K562 (cell line): ENCODE data around the gene LITAF. TPM values are rescaled to one million over a fixed set of nuclear protein-coding genes. Genes with fewer than 3 reads are reported as not detected.

Experiments
- ATAC-seq: fragments of 200-7000 bp; cut with Tn5 transposase; 3 replicates; pipeline ENCODE4 v1.9.1; 2020; ENCODE audit warnings: moderate library complexity
- Bru-seq: library from RNA; stranded (reverse); fragments of 400-500 nt; gene quantifications from one replicate; lab custom pipeline; 2021; lab: Mats Ljungman, UMichigan
- BruChase-seq, 2 experiments: library from RNA; stranded (reverse); fragments of 400-500 nt; gene quantifications; one replicate each; lab custom pipeline; 2021; lab: Mats Ljungman, UMichigan
- BruUV-seq: library from RNA; stranded (reverse); fragments of 400-500 nt; replicated peaks from 2 replicates; lab custom pipeline; 2021; lab: Mats Ljungman, UMichigan
- CTCF ChIA-PET: fragments of 300-600 bp; formaldehyde crosslinking; extraction: SDS; loops from one replicate; lab custom pipeline; 2021; ENCODE audit warnings: low intra/inter-chr PET ratio; lab: Yijun Ruan, JAX
- POLR2A ChIA-PET: fragments of 300-600, 350-650 bp; sonication (Branson Sonifier 250); formaldehyde crosslinking; extraction: SDS; loops from one replicate; lab custom pipeline; 2021; ENCODE audit warnings: antibody characterized with exemption, inconsistent platforms; lab: Yijun Ruan, JAX
- DNase-seq, 4 experiments: peaks; one replicate each; pipeline versions ENCODE4 v3.0.0 to v3.0.0-alpha.2; 2011 to 2018; ENCODE audit warnings: low spot score in 3 of 4, mixed read lengths in 3 of 4; ENCODE audit errors: extremely low read depth in 1 of 4
- FAIRE-seq: peaks from 2 replicates; lab custom pipeline; 2011; peaks lifted over from hg19 to GRCh38; lab: Jason Lieb, UNC
- H2AFZ ChIP-seq: 2 replicates; pipeline ENCODE4 v1.6.0; 2011; ENCODE audit warnings: low read depth, low read length, control low read depth, inconsistent platforms
- H3K27ac ChIP-seq: fragments of 200-600 bp; 3 replicates; pipeline ENCODE4 v1.8.0; 2011; ENCODE audit warnings: low read depth, mild to moderate bottlenecking, control low read depth, inconsistent platforms, low read length, moderate library complexity, mixed read lengths; ENCODE audit errors: extremely low read depth
- H3K27me3 ChIP-seq, 2 experiments: fragments of 300-600 bp in 1 of 2; 2 replicates in 1 of 2; 3 replicates in 1 of 2; pipeline versions ENCODE4 v1.6.0 to v1.8.0; 2011; ENCODE audit warnings: inconsistent platforms in 2 of 2, low read length in 2 of 2, mild to moderate bottlenecking in 1 of 2, mixed read lengths in 1 of 2, moderate library complexity in 1 of 2; ENCODE audit not compliant: control insufficient read depth in 2 of 2, insufficient read depth in 2 of 2
- H3K36me3 ChIP-seq: fragments of 300-600 bp; 3 replicates; pipeline ENCODE4 v1.8.0; 2011; ENCODE audit warnings: mild to moderate bottlenecking, low read length, inconsistent platforms; ENCODE audit not compliant: control insufficient read depth, insufficient read depth
- H3K4me1 ChIP-seq, 2 experiments: fragments of 200-600 bp in 1 of 2; replicated peaks in 1 of 2; 2 replicates in 1 of 2; 3 replicates in 1 of 2; pipeline versions ENCODE4 v1.5.1 to v1.8.0; 2011; ENCODE audit warnings: inconsistent platforms in 2 of 2, low read length in 2 of 2, mild to moderate bottlenecking in 1 of 2, mixed read lengths in 1 of 2, moderate library complexity in 1 of 2; ENCODE audit not compliant: control insufficient read depth in 2 of 2, insufficient read depth in 2 of 2
- H3K4me2 ChIP-seq: 2 replicates; pipeline ENCODE4 v1.6.1; 2011; ENCODE audit warnings: low read length, control low read depth, inconsistent platforms, mixed read lengths; ENCODE audit not compliant: insufficient read depth
- H3K4me3 ChIP-seq: fragments of 200-600 bp; sonication (generic), shearing (Covaris generic); 2 replicates; pipeline ENCODE4 v1.5.1; 2016; ENCODE audit warnings: control low read depth, inconsistent platforms
- H3K79me2 ChIP-seq: fragments of 200-600 bp; 3 replicates; pipeline ENCODE4 v1.8.0; 2011; ENCODE audit warnings: low read length, inconsistent platforms; ENCODE audit not compliant: control insufficient read depth, insufficient read depth
- H3K9ac ChIP-seq, 2 experiments: 2 replicates each; pipeline versions ENCODE4 v1.6.0 to v1.6.1; 2011; ENCODE audit warnings: low read depth in 2 of 2, low read length in 2 of 2, control low read depth in 1 of 2, inconsistent platforms in 1 of 2, mild to moderate bottlenecking in 1 of 2, mixed read lengths in 1 of 2; ENCODE audit not compliant: insufficient read depth in 1 of 2
- H3K9me1 ChIP-seq: one replicate; pipeline ENCODE4 v1.6.0; 2011; ENCODE audit warnings: inconsistent platforms, mild to moderate bottlenecking, low read length, moderate library complexity; ENCODE audit not compliant: control insufficient read depth, insufficient read depth
- H3K9me3 ChIP-seq: replicated peaks from 2 replicates; pipeline ENCODE4 v1.5.1; 2011; ENCODE audit warnings: low read depth, low read length, inconsistent platforms; ENCODE audit not compliant: control insufficient read depth, insufficient read depth
- H4K20me1 ChIP-seq: replicated peaks from 2 replicates; pipeline ENCODE4 v1.6.1; 2011; ENCODE audit warnings: low read length, inconsistent platforms, mixed read lengths; ENCODE audit not compliant: control insufficient read depth, insufficient read depth
- EGR1 ChIP-seq: fragments of 450-650 bp; conservative IDR thresholded peaks from 2 replicates; pipeline ENCODE4 v1.6.1; 2017; ENCODE audit warnings: mild to moderate bottlenecking
- FOXJ3 ChIP-seq: sonication (generic); formaldehyde crosslinking; IDR thresholded peaks from 2 replicates; pipeline ENCODE4 v1.4.0; 2020; ENCODE audit warnings: mild to moderate bottlenecking, missing genetic modification reagents
- MAZ ChIP-seq, 2 experiments: fragments of 450-650 bp in 1 of 2; sonication (generic) in 1 of 2; formaldehyde crosslinking; IDR thresholded peaks in 1 of 2; conservative IDR thresholded peaks in 1 of 2; 2 replicates each; pipeline versions ENCODE4 v1.4.0 to v1.5.0; 2020; ENCODE audit warnings: mild to moderate bottlenecking in 1 of 2, missing genetic modification reagents in 1 of 2
- USF2 ChIP-seq: sonication (generic); formaldehyde crosslinking; IDR thresholded peaks from 2 replicates; pipeline ENCODE4 v1.5.0; 2020; ENCODE audit warnings: missing genetic modification reagents
- ZBED1 ChIP-seq: IDR thresholded peaks from 2 replicates; pipeline ENCODE4 v1.6.1; 2014
- ZBTB33 ChIP-seq: sonication (generic); formaldehyde crosslinking; IDR thresholded peaks from 2 replicates; pipeline ENCODE4 v1.8.1; 2023; ENCODE audit warnings: mild to moderate bottlenecking, missing genetic modification reagents
- WGBS: fragments of 100-300 bp; shearing (Covaris generic); methylation state at CpG from one replicate; pipeline ENCODE4 v1.1.6; 2016; ENCODE audit warnings: low coverage, mixed read lengths; ENCODE audit not compliant: insufficient coverage; ENCODE audit errors: missing lambda C conversion rate; 5-methylcytosine and 5-hydroxymethylcytosine counted together
- in situ Hi-C: fragments of 300-500 bp; cut with MboI; formaldehyde crosslinking; loops from 4 replicates; pipeline ENCODE4 v1.15.0; 2018; ENCODE audit warnings: inconsistent platforms, mixed read lengths
- intact Hi-C: fragments of 100-400 bp; cut with micrococcal nuclease; formaldehyde crosslinking; loops from 2 replicates; pipeline ENCODE4 v1.14.2; 2022
- long read RNA-seq, 3 experiments: library from polyadenylated mRNA in 2 of 3; library from RNA in 1 of 3; unstranded in 2 of 3; stranded (forward) in 1 of 3; transcript quantifications; one replicate each; pipeline ENCODE4 v2.0.0, GENCODE V29; 2019 to 2022
- polyA minus RNA-seq, 3 experiments: library from RNA; depleted of rRNA, polyadenylated mRNA; stranded (reverse); fragments of >200 nt; gene quantifications; 2 replicates each; pipeline ENCODE4 v1.2.3, GENCODE V29; 2011
- polyA plus RNA-seq, 8 experiments: library from polyadenylated mRNA; depleted of rRNA in 4 of 8; stranded (reverse) in 5 of 8; unstranded in 3 of 8; fragments of >200 nt; fragmentation: Nextera tagmentation in 2 of 8; fragmentation: Illumina TruSeq in 1 of 8; extraction: Ambion mirVana in 2 of 8; extraction: Trizol in 1 of 8; gene quantifications; 2 replicates each; pipeline versions ENCODE4 v1.2.1 to v1.2.3, GENCODE V29; 2011 to 2014; ENCODE audit warnings: inconsistent platforms in 1 of 8, missing spikeins in 1 of 8
- total RNA-seq, 7 experiments: library from RNA; depleted of rRNA in 6 of 7; stranded (reverse); fragments of >200 nt in 6 of 7; fragmentation: Illumina TruSeq in 2 of 7; extraction: Trizol in 2 of 7; gene quantifications; 2 replicates each; pipeline versions ENCODE4 v1.2.1 to v1.2.3, GENCODE V29; 2011 to 2021; ENCODE audit warnings: low replicate concordance in 1 of 7
- TF ChIP-seq, protein P1 (sequence below): fragments of 250-450 bp; sonication (Bioruptor Pico); IDR thresholded peaks from 2 replicates; pipeline ENCODE4 v1.8.0; 2022; ENCODE audit warnings: moderate library complexity, mild to moderate bottlenecking, inconsistent platforms
- TF ChIP-seq, protein P2 (sequence below): sonication (generic); formaldehyde crosslinking; IDR thresholded peaks from 2 replicates; pipeline ENCODE4 v1.8.0; 2022; ENCODE audit warnings: mild to moderate bottlenecking, missing genetic modification reagents

LITAF gene
- total RNA-seq (2011; cell fraction: chromatin; rRNA removed; ENCODE audit: low replicate concordance) = 1.8 and 3.5 TPM in 2 replicates
- 1.3 and 2.8 TPM in 2 replicates for total RNA-seq (2011; cell fraction: nucleolus; rRNA removed)
- 1.2 and 3.2 TPM in 2 replicates for total RNA-seq (2011; cell fraction: nucleoplasm; rRNA removed)
- 4.1 and 6.2 TPM in 2 replicates for total RNA-seq (2014; rRNA removed)
- 7.5 and 10.0 TPM in 2 replicates for total RNA-seq (2014; rRNA removed; fragmentation: Illumina TruSeq; extraction: Trizol)
- total RNA-seq (2015; rRNA removed; fragmentation: Illumina TruSeq; extraction: Trizol) = 11.1 and 11.9 TPM in 2 replicates
- 10.8 and 13.9 TPM in 2 replicates for total RNA-seq (2021)
- 4.4 and 7.8 TPM in 2 replicates for polyA plus RNA-seq (2011; rRNA removed)
- 15.6 and 16.4 TPM in 2 replicates for polyA plus RNA-seq (2011; cell fraction: cytosol; rRNA removed)
- polyA plus RNA-seq (2011; cell fraction: nucleus; rRNA removed) = 4.4 and 4.7 TPM in 2 replicates
- polyA plus RNA-seq (2012) = 14.5 and 40.7 TPM in 2 replicates
- polyA plus RNA-seq (2014; fragmentation: Illumina TruSeq; extraction: Trizol) = 14.1 and 14.8 TPM in 2 replicates
- 10 to 100 TPM; 14.9 to 17.8 TPM for polyA plus RNA-seq (2014; fragmentation: Nextera tagmentation; extraction: Ambion mirVana)
- polyA plus RNA-seq (2014; rRNA removed) = 4.9 and 6.8 TPM in 2 replicates
- 2.9 and 3.1 TPM in 2 replicates for polyA minus RNA-seq (2011; rRNA and poly(A)+ RNA removed)
- 2.1 and 4.6 TPM in 2 replicates for polyA minus RNA-seq (2011; cell fraction: cytosol; rRNA and poly(A)+ RNA removed)
- 1.2 and 2.2 TPM in 2 replicates for polyA minus RNA-seq (2011; cell fraction: nucleus; rRNA and poly(A)+ RNA removed)
- percentile 39 among the genes with signal in this experiment for Bru-seq, nascent RNA
- percentile 42 among the genes with signal in this experiment for BruChase-seq, experiment 1, labeled RNA remaining after a 2-hour chase
- BruChase-seq, experiment 2, labeled RNA remaining after a 6-hour chase = percentile 42 among the genes with signal in this experiment
- long read RNA-seq, experiment 1, partial matches to known transcripts = 0 of 3 reads
- long read RNA-seq, experiment 1, other reads (novel, unspliced or antisense) = 2 of 3 reads
- long read RNA-seq, experiment 2, partial matches to known transcripts = 0 of 1 reads
- long read RNA-seq, experiment 2, other reads (novel, unspliced or antisense) = 1 of 1 reads
- long read RNA-seq, experiment 3, transcript LITAF-221 (4 exons, 2,467 nt) = major isoform, 5 of 7 reads
- long read RNA-seq, experiment 3, partial matches to known transcripts = 0 of 7 reads
- long read RNA-seq, experiment 3, other reads (novel, unspliced or antisense) = 1 of 7 reads

GRCh38 chr16:11586856-11587642, at the start of gene LITAF:
Gene LITAF (minus strand): TSS chr16:11586919. CDS start chr16:11556730, 30,189 bp downstream.
- no peak for FAIRE-seq
- ChIA-PET POLR2A (interaction anchor here (0.8 kb wide), 1 partner anchor 156 kb away, joined by 3 read pairs; the partner anchor contains the start of gene TXNDC11), CTCF (no interaction called here)
- no TSS peak for BruUV-seq
- peak within 1 kb of the TSS; percentile 54 for H3K4me2 ChIP-seq
- peak within 1 kb of the TSS; percentile 41; the same call in 1 of the 3 replicates for H3K27ac ChIP-seq
- H3K79me2 ChIP-seq = no peaks in the 10 kb centered on the region
- peak within 1 kb of the TSS; percentile 26 to 82; a peak in 3 of 4 replicates for H3K9ac ChIP-seq
- peak within 1 kb of the TSS; percentile 39 for H3K4me3 ChIP-seq
- H3K4me1 ChIP-seq = peaks cover 0 to 18% of the 10 kb centered on the region in 2 experiments; a peak in 4 of 5 replicates
- DNase-seq = peak; percentile 55 to 77 (median 66)
- peak; percentile 89 for ATAC-seq
- peak within 1 kb of the TSS; percentile 69 for H2AFZ ChIP-seq
- in situ Hi-C loops (no loop called here), intact Hi-C loops (no loop called here)
- WGBS = 9% methylated on average over 24 of the region's 74 CpGs
- H3K9me1 ChIP-seq = no peaks in the 10 kb centered on the region
- no peaks in the 10 kb centered on the region; the same call in 1 of the 2 replicates for H4K20me1 ChIP-seq
- H3K27me3 ChIP-seq = peaks cover 21 to 25% of the 10 kb centered on the region in 2 experiments
- H3K36me3 ChIP-seq = no peaks in the 10 kb centered on the region
- no peaks in the 10 kb centered on the region for H3K9me3 ChIP-seq
- peak; percentile 78 for TF ChIP-seq EGR1
- TF ChIP-seq MAZ (CRISPR knock-in tag; conservative IDR thresholded peaks at IDR 0.05 in 1 of 2, IDR thresholded peaks at IDR 0.05 in 1 of 2) = peak in 1 of 2 experiments; percentile 25; a peak in 2 of 4 replicates
- no peak for TF ChIP-seq ZBTB33
- TF ChIP-seq, protein P1, sequence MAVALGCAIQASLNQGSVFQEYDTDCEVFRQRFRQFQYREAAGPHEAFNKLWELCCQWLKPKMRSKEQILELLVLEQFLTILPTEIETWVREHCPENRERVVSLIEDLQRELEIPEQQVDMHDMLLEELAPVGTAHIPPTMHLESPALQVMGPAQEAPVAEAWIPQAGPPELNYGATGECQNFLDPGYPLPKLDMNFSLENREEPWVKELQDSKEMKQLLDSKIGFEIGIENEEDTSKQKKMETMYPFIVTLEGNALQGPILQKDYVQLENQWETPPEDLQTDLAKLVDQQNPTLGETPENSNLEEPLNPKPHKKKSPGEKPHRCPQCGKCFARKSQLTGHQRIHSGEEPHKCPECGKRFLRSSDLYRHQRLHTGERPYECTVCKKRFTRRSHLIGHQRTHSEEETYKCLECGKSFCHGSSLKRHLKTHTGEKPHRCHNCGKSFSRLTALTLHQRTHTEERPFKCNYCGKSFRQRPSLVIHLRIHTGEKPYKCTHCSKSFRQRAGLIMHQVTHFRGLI = no peak
- TF ChIP-seq USF2 (CRISPR knock-in tag) = no peak
- no peak for TF ChIP-seq FOXJ3 (CRISPR knock-in tag)
- TF ChIP-seq, protein P2, sequence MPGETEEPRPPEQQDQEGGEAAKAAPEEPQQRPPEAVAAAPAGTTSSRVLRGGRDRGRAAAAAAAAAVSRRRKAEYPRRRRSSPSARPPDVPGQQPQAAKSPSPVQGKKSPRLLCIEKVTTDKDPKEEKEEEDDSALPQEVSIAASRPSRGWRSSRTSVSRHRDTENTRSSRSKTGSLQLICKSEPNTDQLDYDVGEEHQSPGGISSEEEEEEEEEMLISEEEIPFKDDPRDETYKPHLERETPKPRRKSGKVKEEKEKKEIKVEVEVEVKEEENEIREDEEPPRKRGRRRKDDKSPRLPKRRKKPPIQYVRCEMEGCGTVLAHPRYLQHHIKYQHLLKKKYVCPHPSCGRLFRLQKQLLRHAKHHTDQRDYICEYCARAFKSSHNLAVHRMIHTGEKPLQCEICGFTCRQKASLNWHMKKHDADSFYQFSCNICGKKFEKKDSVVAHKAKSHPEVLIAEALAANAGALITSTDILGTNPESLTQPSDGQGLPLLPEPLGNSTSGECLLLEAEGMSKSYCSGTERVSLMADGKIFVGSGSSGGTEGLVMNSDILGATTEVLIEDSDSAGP (CRISPR knock-in tag) = no peak
- no peak for TF ChIP-seq ZBED1
